ENCODE measurements around the gene LTBP2.

DNA sequence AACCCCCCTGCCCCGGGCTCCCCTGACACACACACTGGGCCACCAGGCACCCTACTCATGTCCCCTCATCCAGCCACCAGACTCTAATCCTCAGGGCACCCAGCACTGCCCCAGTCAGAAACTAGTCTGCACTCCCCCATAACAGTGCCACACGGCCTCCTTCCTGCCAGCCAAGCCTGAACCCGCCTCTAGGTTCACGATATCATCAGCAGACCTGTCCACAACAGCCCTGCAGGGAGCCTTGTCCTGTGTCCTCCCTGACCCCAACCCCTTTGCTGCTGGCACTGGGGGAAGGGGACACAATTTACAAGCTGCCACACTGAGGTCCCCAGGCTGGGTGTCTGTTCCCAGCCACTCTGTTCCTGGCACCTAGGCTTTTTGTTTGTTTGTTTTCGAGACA, 33.6 kb downstream of the LTBP2 start:
- no peak for TF ChIP-seq POLR2AphosphoS5 (IDR thresholded peaks at IDR 0.05; ENCODE audit: low read depth)
- TF ChIP-seq, protein P1, sequence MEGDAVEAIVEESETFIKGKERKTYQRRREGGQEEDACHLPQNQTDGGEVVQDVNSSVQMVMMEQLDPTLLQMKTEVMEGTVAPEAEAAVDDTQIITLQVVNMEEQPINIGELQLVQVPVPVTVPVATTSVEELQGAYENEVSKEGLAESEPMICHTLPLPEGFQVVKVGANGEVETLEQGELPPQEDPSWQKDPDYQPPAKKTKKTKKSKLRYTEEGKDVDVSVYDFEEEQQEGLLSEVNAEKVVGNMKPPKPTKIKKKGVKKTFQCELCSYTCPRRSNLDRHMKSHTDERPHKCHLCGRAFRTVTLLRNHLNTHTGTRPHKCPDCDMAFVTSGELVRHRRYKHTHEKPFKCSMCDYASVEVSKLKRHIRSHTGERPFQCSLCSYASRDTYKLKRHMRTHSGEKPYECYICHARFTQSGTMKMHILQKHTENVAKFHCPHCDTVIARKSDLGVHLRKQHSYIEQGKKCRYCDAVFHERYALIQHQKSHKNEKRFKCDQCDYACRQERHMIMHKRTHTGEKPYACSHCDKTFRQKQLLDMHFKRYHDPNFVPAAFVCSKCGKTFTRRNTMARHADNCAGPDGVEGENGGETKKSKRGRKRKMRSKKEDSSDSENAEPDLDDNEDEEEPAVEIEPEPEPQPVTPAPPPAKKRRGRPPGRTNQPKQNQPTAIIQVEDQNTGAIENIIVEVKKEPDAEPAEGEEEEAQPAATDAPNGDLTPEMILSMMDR (IDR thresholded peaks at IDR 0.05; ENCODE audit: insufficient read depth, low read length): no peak
- TF ChIP-seq, protein P2, sequence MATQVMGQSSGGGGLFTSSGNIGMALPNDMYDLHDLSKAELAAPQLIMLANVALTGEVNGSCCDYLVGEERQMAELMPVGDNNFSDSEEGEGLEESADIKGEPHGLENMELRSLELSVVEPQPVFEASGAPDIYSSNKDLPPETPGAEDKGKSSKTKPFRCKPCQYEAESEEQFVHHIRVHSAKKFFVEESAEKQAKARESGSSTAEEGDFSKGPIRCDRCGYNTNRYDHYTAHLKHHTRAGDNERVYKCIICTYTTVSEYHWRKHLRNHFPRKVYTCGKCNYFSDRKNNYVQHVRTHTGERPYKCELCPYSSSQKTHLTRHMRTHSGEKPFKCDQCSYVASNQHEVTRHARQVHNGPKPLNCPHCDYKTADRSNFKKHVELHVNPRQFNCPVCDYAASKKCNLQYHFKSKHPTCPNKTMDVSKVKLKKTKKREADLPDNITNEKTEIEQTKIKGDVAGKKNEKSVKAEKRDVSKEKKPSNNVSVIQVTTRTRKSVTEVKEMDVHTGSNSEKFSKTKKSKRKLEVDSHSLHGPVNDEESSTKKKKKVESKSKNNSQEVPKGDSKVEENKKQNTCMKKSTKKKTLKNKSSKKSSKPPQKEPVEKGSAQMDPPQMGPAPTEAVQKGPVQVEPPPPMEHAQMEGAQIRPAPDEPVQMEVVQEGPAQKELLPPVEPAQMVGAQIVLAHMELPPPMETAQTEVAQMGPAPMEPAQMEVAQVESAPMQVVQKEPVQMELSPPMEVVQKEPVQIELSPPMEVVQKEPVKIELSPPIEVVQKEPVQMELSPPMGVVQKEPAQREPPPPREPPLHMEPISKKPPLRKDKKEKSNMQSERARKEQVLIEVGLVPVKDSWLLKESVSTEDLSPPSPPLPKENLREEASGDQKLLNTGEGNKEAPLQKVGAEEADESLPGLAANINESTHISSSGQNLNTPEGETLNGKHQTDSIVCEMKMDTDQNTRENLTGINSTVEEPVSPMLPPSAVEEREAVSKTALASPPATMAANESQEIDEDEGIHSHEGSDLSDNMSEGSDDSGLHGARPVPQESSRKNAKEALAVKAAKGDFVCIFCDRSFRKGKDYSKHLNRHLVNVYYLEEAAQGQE (IDR thresholded peaks at IDR 0.05; ENCODE audit: insufficient replicate concordance, low read depth): no peak
